Measurements from ENCODE around the gene CPAMD8.
A peak's percentile ranks its signal among the peaks of the same experiment; 100 is the strongest.

The CPAMD8 gene

DNA sequence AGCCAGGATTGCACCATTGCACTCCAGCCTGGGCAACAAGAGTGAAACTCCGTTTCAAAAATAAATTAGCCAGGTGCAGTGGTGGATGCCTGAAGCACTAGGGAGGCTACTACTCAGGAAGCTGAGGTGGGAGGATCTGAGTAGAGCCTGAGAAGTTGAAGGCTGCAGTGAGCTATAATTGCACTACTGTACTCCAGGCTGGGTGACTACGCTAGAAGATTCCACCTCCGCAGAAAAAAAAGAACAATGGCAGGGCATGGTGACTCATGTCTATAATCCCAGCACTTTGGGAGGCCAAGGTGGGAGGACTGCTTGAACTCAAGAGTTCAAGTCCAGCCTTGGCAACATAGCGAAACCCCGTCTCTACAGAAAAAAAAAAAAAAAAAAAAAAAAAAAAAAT, 28.1 kb upstream of the CPAMD8 start:
- Histone ChIP-seq H3K79me2 (no peaks in the 10 kb centered on the region), H3K36me3 (ENCODE audit: control insufficient read depth, insufficient read depth, low read length) (no peaks in the 10 kb centered on the region), H3K27ac (no peak overlapping the region)

DNA sequence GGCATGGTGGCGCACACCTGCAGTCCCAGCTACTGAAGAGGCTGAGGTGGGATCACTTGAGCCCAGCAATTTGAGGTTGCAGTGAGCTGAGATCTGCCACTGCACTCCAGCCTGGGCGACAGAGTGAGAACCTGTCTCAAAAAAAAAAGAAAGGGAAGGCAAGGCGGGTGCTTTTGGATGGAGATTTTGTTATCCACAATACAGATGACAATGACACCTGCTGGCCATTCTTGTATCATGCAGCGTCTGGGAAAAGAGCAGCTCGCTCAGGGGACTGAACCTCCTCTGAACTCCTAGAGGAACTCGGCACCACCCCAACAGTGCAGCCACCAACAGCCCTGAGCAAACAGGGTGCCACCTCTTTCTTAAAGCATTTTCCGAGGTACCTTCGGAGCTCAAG, 25.8 kb upstream of the CPAMD8 start:
- Histone ChIP-seq H3K4me1 (no peaks in the 10 kb centered on the region), H3K9me3 (ENCODE audit: control insufficient read depth, low read length) (no peaks in the 10 kb centered on the region), H3K36me3 (ENCODE audit: control insufficient read depth, insufficient read depth, low read length) (no peaks in the 10 kb centered on the region), H3K27ac (no peak overlapping the region), H2AFZ (no peak overlapping the region), H3K79me2 (no peaks in the 10 kb centered on the region), H3K27me3 (ENCODE audit: control insufficient read depth, insufficient read depth, low read length) (no peaks in the 10 kb centered on the region), H3K4me3 (ENCODE audit: low read depth, low read length) (no peak overlapping the region), H3K9ac (no peak overlapping the region), H3K4me2 (ENCODE audit: low read length) (no peak overlapping the region)
- TF ChIP-seq, protein P1, sequence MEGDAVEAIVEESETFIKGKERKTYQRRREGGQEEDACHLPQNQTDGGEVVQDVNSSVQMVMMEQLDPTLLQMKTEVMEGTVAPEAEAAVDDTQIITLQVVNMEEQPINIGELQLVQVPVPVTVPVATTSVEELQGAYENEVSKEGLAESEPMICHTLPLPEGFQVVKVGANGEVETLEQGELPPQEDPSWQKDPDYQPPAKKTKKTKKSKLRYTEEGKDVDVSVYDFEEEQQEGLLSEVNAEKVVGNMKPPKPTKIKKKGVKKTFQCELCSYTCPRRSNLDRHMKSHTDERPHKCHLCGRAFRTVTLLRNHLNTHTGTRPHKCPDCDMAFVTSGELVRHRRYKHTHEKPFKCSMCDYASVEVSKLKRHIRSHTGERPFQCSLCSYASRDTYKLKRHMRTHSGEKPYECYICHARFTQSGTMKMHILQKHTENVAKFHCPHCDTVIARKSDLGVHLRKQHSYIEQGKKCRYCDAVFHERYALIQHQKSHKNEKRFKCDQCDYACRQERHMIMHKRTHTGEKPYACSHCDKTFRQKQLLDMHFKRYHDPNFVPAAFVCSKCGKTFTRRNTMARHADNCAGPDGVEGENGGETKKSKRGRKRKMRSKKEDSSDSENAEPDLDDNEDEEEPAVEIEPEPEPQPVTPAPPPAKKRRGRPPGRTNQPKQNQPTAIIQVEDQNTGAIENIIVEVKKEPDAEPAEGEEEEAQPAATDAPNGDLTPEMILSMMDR (IDR thresholded peaks at IDR 0.05), result peak; percentile 69

More for the DNA sequence above, 28.1 kb upstream of the CPAMD8 start:
- no peak overlapping the region for H2AFZ ChIP-seq
- H3K9ac ChIP-seq, result no peak overlapping the region
- TF ChIP-seq, protein P1 (IDR thresholded peaks at IDR 0.05), result no peak
- no peaks in the 10 kb centered on the region for H3K27me3 ChIP-seq (ENCODE audit: control insufficient read depth, insufficient read depth, low read length)
- H3K9me3 ChIP-seq (ENCODE audit: control insufficient read depth, low read length), result no peaks in the 10 kb centered on the region
- H3K4me2 ChIP-seq (ENCODE audit: low read length), result no peak overlapping the region
- H3K4me1 ChIP-seq, result no peaks in the 10 kb centered on the region
- H3K4me3 ChIP-seq (ENCODE audit: low read depth, low read length), result no peak overlapping the region

DNA sequence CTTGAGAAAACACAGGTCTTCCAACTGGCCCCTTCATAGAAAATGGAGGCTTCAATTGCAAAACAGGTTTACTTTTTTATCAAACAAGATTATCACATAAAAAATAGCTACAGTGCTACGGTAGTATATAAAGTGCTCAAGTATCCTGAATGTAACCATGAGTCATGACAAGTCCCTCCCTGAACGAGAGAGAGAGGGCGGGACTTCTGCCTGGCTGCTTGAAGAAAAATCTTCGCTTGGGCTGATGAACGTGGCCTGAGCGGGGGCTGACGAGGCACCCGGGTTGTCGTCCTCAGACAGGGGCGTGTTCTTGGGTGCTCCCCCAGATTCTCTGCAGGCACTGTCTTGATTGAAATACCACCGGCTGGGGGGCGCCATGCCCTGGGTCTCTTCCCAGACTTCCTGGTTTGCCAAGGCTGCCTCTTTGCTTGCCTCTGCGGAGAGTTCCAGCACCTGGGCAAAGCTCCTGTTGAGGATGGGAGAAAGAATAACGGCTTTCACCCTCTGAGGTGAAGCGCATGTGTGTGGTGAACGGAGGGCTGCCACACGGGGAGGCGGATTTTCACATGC, 23.2 kb upstream of the CPAMD8 start:
- Histone ChIP-seq H2AFZ (no peak overlapping the region), H3K27me3 (ENCODE audit: control insufficient read depth, insufficient read depth, low read length) (no peaks in the 10 kb centered on the region), H3K4me2 (ENCODE audit: low read length) (no peak overlapping the region), H3K9me3 (ENCODE audit: control insufficient read depth, low read length) (no peaks in the 10 kb centered on the region), H3K79me2 (no peaks in the 10 kb centered on the region), H3K9ac (no peak overlapping the region), H3K4me3 (ENCODE audit: low read depth, low read length) (no peak overlapping the region), H3K4me1 (no peaks in the 10 kb centered on the region), H3K36me3 (ENCODE audit: control insufficient read depth, insufficient read depth, low read length) (no peaks in the 10 kb centered on the region), H3K27ac (no peak overlapping the region)
- TF ChIP-seq, protein P1 (IDR thresholded peaks at IDR 0.05), result no peak

DNA sequence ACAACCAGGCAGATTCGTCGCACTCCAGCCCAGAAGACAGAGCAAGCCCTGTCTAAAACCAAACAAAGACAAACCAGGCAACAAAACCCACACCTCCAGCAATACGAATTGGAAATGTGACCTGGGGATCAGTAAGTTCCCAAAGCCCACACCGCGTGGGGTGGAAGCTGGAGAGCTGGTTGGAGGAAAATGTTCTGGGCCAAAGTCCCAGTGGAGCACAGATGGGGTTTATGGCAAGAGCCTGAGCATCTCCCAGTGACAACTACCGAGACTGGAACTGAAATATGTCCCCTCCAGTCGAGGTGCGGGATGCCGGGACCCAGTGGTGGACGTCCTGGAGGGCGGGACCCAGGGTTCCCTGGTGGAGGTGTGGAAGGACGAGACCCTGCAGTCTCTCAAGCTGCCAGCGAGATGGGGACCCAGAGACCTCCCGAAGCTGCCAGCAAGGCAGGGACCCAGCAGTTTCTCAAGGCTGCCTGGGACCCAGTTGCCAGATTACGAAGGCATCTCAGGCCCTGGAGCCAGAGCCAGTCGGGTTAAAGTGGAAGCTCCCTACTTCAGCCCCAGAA, 22.4 kb upstream of the CPAMD8 start:
- Histone ChIP-seq H3K9ac (no peak overlapping the region), H3K4me3 (ENCODE audit: low read depth, low read length) (no peak overlapping the region), H3K9me3 (ENCODE audit: control insufficient read depth, low read length) (no peaks in the 10 kb centered on the region), H3K4me2 (ENCODE audit: low read length) (no peak overlapping the region), H2AFZ (no peak overlapping the region), H3K27me3 (ENCODE audit: control insufficient read depth, insufficient read depth, low read length) (no peaks in the 10 kb centered on the region), H3K27ac (no peak overlapping the region), H3K36me3 (ENCODE audit: control insufficient read depth, insufficient read depth, low read length) (no peaks in the 10 kb centered on the region), H3K79me2 (no peaks in the 10 kb centered on the region), H3K4me1 (no peaks in the 10 kb centered on the region)
- TF ChIP-seq, protein P1 (IDR thresholded peaks at IDR 0.05), result no peak

Data from parathyroid adenoma (tissue), 2 donors.